Measurements from ENCODE around the gene TRIM31. TPM values are rescaled to one million over a fixed set of nuclear protein-coding genes. Genes with fewer than 3 reads are reported as not detected.

The TRIM31 gene

Small RNA genes within 50 kb of the gene (small RNA-seq; reads per million reads assigned to genes)
- not detected for gene RF00554 (ENCODE audit: insufficient read depth)
- not detected for gene RF02219 (ENCODE audit: insufficient read depth)
- gene RF02220 (ENCODE audit: insufficient read depth), result not detected
